Upper lobe of left lung (tissue), 6 donors: Measurements from ENCODE around the gene CDK4. TPM values are rescaled to one million over a fixed set of nuclear protein-coding genes. Genes with fewer than 3 reads are reported as not detected.
A peak's percentile ranks its signal among the peaks of the same experiment; 100 is the strongest.

ENCODE experiments used
- ATAC-seq, 2 donors: fragments of 200-7000 bp; cut with Tn5 transposase; one replicate each; pipeline ENCODE4 v1.9.1; 2022; ENCODE audit warnings: mild to moderate bottlenecking in 2 of 2, moderate library complexity in 2 of 2; ENCODE audit not compliant: low FRiP score in 2 of 2
- DNase-seq, 2 donors: peaks; one replicate each; pipeline ENCODE4 v3.0.0-alpha.2; 2019 to 2020
- H3K27ac ChIP-seq, 4 donors: fragments of 200-600 bp; sonication (generic); one replicate each; pipeline ENCODE4 v1.5.1; 2016 to 2019
- H3K27me3 ChIP-seq, 4 donors: fragments of 200-600 bp; sonication (generic); one replicate each; pipeline ENCODE4 v1.5.1; 2017 to 2019
- H3K36me3 ChIP-seq, 4 donors: fragments of 200-600 bp; sonication (generic); one replicate each; pipeline ENCODE4 v1.5.1; 2016 to 2019
- H3K4me1 ChIP-seq, 4 donors: fragments of 200-600 bp; sonication (generic); one replicate each; pipeline ENCODE4 v1.5.1; 2018 to 2019
- H3K4me3 ChIP-seq, 4 donors: fragments of 200-600 bp; sonication (generic); one replicate each; pipeline ENCODE4 v1.5.1; 2017 to 2019; ENCODE audit warnings: mild to moderate bottlenecking in 2 of 4, moderate library complexity in 1 of 4
- H3K9me3 ChIP-seq, 4 donors: fragments of 200-600 bp; sonication (generic); one replicate each; pipeline ENCODE4 v1.5.1; 2018 to 2019
- EP300 ChIP-seq, 4 donors: sonication (generic); formaldehyde crosslinking; IDR thresholded peaks; one replicate each; pipeline ENCODE4 v1.5.1; 2017; ENCODE audit warnings: antibody characterized with exemption in 4 of 4, control low read depth in 2 of 4
- POLR2A ChIP-seq, 4 donors: fragments of 450-650 bp; IDR thresholded peaks; one replicate each; pipeline ENCODE4 v1.5.1; 2016 to 2017; ENCODE audit warnings: antibody characterized with exemption in 4 of 4, mild to moderate bottlenecking in 2 of 4
- POLR2AphosphoS5 ChIP-seq, 2 donors: sonication (generic); formaldehyde crosslinking; IDR thresholded peaks; one replicate each; pipeline ENCODE4 v1.5.1; 2017; ENCODE audit warnings: antibody characterized with exemption in 2 of 2
- WGBS, 2 donors: methylation state at CpG; one replicate each; pipeline ENCODE4 v1.1.5; 2017 to 2018; 5-methylcytosine and 5-hydroxymethylcytosine counted together
- total RNA-seq, 6 donors: library from RNA; depleted of rRNA in 4 of 6; stranded (reverse); fragments of >200 nt in 4 of 6; gene quantifications; one replicate each; pipeline versions ENCODE4 v1.1.0 to v1.2.1, GENCODE V29; 2016 to 2021
- TF ChIP-seq, protein P1 (sequence below), 6 experiments: fragments of 450-650 bp in 4 of 6; fragments of 200-600 bp in 2 of 6; sonication (generic) in 2 of 6; IDR thresholded peaks; one replicate each; pipeline ENCODE4 v1.5.1; 2016 to 2019; ENCODE audit warnings: antibody characterized with exemption in 6 of 6
- donor health status: DM: no; HTN: no; CAD: no; lungs with moderate emphysema.
- donor health status: DM: no; HTN: yes; CAD: no; lungs with severe emphysema.

Gene CDK4
- total RNA-seq, 6 donors from 2014 or later, result 38.5 to 109 (median 62.5) TPM

DNA sequence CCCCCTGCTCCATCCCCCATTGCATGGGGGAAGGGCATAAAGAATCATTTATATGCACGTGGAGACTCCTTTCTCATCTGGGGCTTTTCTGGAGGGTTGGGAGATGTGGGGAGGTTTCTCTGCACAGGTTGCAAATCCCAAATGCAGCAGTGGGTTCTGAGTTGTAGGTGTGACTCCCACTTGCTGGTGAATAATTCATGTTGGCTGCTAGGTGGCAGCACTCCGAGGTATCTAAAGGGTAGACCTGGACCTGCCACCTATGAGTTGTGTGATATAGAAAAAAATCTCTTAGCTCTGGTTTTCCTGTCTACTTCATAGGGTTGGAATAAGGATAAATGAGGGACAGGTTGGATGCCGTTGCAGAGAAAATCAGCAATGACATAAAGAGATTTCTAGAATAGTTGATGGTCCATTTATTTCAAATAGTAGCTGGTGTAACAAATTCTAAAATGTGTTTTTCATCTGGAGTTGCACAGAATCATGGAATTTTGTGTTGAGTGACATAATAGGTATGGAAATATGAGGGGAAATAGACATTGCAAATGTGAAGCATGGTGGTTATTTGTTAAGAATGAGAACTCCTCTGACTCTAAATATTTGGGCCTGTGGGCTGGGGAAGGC lies 7.4 kb upstream of the CDK4 start:
- DNase-seq, result no peak
- 45 to 46% methylated on average over 2 to 3 of the region's 3 CpGs for WGBS, 2 donors
- Histone ChIP-seq H3K4me3 (no peak overlapping the region), H3K36me3 (peaks cover 0 to 16% (median 12%) of the 10 kb centered on the region in 4 donors), H3K9me3 (no peaks in the 10 kb centered on the region), H3K27me3 (peaks cover 0 to 8% (median 3%) of the 10 kb centered on the region in 4 donors), H3K27ac (no peak overlapping the region), H3K4me1 (peaks cover 9 to 23% (median 20%) of the 10 kb centered on the region in 4 donors)
- TF ChIP-seq, protein P1, sequence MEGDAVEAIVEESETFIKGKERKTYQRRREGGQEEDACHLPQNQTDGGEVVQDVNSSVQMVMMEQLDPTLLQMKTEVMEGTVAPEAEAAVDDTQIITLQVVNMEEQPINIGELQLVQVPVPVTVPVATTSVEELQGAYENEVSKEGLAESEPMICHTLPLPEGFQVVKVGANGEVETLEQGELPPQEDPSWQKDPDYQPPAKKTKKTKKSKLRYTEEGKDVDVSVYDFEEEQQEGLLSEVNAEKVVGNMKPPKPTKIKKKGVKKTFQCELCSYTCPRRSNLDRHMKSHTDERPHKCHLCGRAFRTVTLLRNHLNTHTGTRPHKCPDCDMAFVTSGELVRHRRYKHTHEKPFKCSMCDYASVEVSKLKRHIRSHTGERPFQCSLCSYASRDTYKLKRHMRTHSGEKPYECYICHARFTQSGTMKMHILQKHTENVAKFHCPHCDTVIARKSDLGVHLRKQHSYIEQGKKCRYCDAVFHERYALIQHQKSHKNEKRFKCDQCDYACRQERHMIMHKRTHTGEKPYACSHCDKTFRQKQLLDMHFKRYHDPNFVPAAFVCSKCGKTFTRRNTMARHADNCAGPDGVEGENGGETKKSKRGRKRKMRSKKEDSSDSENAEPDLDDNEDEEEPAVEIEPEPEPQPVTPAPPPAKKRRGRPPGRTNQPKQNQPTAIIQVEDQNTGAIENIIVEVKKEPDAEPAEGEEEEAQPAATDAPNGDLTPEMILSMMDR (IDR thresholded peaks at IDR 0.05), result peak in 5 of 6 experiments; percentile 14 to 33 (median 19)
- no peak for TF ChIP-seq EP300 (IDR thresholded peaks at IDR 0.05)
- no peak for ATAC-seq

DNA sequence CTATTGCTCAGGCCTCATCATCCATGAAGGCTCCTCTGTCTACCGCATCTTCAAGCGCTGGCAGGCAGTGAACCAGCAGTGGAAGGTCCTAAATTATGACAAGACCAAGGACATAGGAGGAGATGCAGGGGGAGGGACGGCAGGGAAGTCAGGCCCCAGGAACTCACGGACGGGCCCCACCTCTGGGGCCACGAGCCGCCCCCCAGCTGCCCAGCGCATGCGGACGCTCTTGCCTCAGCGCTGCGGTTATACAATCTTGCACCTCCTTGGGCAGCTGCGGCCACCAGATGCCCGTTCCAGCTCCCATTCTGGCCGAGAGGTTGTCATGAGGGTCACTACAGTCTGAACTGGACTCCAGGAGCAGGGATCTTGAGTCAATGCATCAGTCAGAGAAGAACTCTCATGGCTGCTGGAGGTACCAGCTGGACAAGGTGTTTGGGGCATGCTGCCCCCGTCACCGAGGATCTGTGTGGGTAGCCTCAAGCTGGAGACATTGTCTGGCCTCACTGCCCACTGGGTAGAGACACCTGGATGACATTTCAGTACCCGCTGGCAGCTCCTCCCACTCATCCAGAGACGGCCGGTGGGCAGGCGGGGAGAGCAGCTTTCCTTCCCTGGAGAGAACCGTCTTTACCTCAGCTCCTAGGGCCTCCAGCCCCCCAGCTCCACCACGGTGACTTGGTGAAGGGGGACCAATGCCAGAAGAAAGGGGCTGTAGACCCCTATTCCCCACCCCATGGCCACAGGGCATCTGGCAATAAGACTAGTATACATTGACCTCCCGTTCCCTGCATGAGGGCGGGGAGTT lies 6.6 kb upstream of the CDK4 start:
- DNase-seq, result peak in 1 of 2 donors; percentile 64
- 88 to 95% methylated on average over 8 to 25 of the region's 25 CpGs for WGBS, 2 donors
- ATAC-seq, result no peak

GRCh38 chr12:57757771-57758170 lies 5.7 kb upstream of the CDK4 start:
- H3K27me3 ChIP-seq, result no peaks in the 10 kb centered on the region
- no peaks in the 10 kb centered on the region for H3K9me3 ChIP-seq
- no peak overlapping the region for H3K27ac ChIP-seq
- no peak for ATAC-seq
- H3K4me3 ChIP-seq, result no peak overlapping the region
- no peak for TF ChIP-seq POLR2A (IDR thresholded peaks at IDR 0.05)
- TF ChIP-seq, protein P1 (IDR thresholded peaks at IDR 0.05), result no peak
- TF ChIP-seq POLR2AphosphoS5 (IDR thresholded peaks at IDR 0.05), result no peak
- no peak for TF ChIP-seq EP300 (IDR thresholded peaks at IDR 0.05)
- peaks cover 13 to 36% (median 34%) of the 10 kb centered on the region in 4 donors for H3K4me1 ChIP-seq
- no peak for DNase-seq
- 95 to 96% methylated on average over 3 to 4 of the region's 4 CpGs for WGBS, 2 donors
- peaks cover 0 to 16% (median 12%) of the 10 kb centered on the region in 4 donors for H3K36me3 ChIP-seq

More for the DNA sequence above, 6.6 kb upstream of the CDK4 start:
- H3K36me3 ChIP-seq, result peaks cover 0 to 16% (median 12%) of the 10 kb centered on the region in 4 donors
- peaks cover 10 to 28% (median 25%) of the 10 kb centered on the region in 4 donors for H3K4me1 ChIP-seq
- no peak for TF ChIP-seq EP300 (IDR thresholded peaks at IDR 0.05)
- TF ChIP-seq, protein P1 (IDR thresholded peaks at IDR 0.05), result no peak
- TF ChIP-seq POLR2A (IDR thresholded peaks at IDR 0.05), result no peak
- no peak for TF ChIP-seq POLR2AphosphoS5 (IDR thresholded peaks at IDR 0.05)
- no peak overlapping the region for H3K27ac ChIP-seq
- H3K9me3 ChIP-seq, result no peaks in the 10 kb centered on the region
- no peak overlapping the region for H3K4me3 ChIP-seq
- peaks cover 0 to under 1% (median 0%) of the 10 kb centered on the region in 4 donors for H3K27me3 ChIP-seq

DNA sequence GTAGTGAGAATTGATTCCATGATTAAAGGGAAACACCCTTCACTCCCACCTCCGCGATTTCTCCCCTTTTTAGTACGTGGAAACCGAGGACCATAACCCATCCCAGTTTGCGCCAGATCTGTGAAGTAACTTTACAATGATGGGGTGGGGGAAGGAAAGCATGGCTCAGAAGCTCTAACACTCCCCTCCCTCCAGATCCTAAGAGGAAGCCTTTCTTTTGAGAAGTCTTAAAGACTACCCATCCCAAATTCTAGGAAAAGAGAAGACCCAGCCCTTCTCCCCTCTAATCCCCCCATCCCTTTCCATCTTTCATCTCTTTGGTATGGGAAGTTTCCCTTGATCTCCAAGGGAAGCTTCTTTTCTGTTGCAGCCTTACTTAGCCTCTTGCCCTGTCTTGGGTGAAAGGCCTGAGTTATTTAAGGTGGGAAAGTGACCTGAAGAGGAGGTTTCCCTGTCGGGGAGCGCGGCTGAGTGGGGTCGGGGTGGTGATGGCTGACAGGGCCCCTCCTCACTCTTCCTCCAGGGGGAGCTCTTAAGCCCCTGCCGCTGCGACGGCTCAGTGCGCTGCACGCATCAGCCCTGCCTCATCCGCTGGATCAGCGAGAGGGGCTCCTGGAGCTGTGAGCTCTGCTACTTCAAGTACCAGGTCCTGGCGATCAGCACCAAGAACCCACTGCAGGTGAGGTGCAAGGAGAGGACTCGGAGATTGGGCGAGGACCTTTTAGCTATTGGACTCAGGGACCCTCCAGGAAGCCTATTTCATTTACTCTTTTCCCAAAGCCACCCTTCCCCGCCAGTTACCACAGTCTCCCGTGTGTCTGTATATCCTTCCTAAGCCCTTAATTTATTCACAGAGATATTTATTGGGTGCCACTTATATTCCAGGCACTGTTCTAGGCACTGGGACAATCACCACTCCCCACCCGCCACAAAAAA lies 4.6 kb upstream of the CDK4 start:
- ATAC-seq (no peak), DNase-seq (peak; percentile 61 to 82)
- TF ChIP-seq EP300 (IDR thresholded peaks at IDR 0.05), result no peak
- TF ChIP-seq, protein P1 (IDR thresholded peaks at IDR 0.05), result peak; percentile 54 to 73 (median 61)
- Histone ChIP-seq H3K9me3 (no peaks in the 10 kb centered on the region), H3K4me1 (peaks cover 15 to 42% (median 38%) of the 10 kb centered on the region in 4 donors), H3K36me3 (peaks cover 0 to 16% (median 12%) of the 10 kb centered on the region in 4 donors), H3K27ac (peak overlapping the region in 1 of 4 donors; percentile 91), H3K4me3 (peak overlapping the region in 3 of 4 donors; percentile 84 to 90 (median 87)), H3K27me3 (no peaks in the 10 kb centered on the region)
- WGBS, 2 donors, result 48 to 68% methylated on average over 21 to 22 of the region's 22 CpGs
